IPS-15b (cell line): ENCODE data around the gene WFIKKN1.

Experiments
- H3K27me3 ChIP-seq: one replicate; pipeline ENCODE4 v1.6.1; 2013; ENCODE audit warnings: low read length; ENCODE audit not compliant: control insufficient read depth, insufficient read depth
- H3K36me3 ChIP-seq: one replicate; pipeline ENCODE4 v1.6.1; 2013; ENCODE audit warnings: low read length; ENCODE audit not compliant: control insufficient read depth, insufficient read depth
- H3K4me1 ChIP-seq: one replicate; pipeline ENCODE4 v1.6.1; 2013; ENCODE audit warnings: mild to moderate bottlenecking, low read length; ENCODE audit not compliant: control insufficient read depth, insufficient read depth
- H3K4me3 ChIP-seq: one replicate; pipeline ENCODE4 v1.5.1; 2013; ENCODE audit warnings: low read depth, low read length
- H3K9ac ChIP-seq: one replicate; pipeline ENCODE4 v1.6.1; 2013; ENCODE audit warnings: low read depth, mild to moderate bottlenecking, low read length
- H3K9me3 ChIP-seq: one replicate; pipeline ENCODE4 v1.6.1; 2013; ENCODE audit warnings: mild to moderate bottlenecking, low read length; ENCODE audit not compliant: control insufficient read depth, insufficient read depth

WFIKKN1 gene

GRCh38 chr16:659618-660017, 28.8 kb downstream of the WFIKKN1 start:
- Histone ChIP-seq H3K36me3 (peaks cover 41% of the 10 kb centered on the region), H3K4me3 (no peak overlapping the region), H3K27me3 (no peaks in the 10 kb centered on the region), H3K9ac (no peak overlapping the region), H3K9me3 (no peaks in the 10 kb centered on the region), H3K4me1 (no peaks in the 10 kb centered on the region)

DNA sequence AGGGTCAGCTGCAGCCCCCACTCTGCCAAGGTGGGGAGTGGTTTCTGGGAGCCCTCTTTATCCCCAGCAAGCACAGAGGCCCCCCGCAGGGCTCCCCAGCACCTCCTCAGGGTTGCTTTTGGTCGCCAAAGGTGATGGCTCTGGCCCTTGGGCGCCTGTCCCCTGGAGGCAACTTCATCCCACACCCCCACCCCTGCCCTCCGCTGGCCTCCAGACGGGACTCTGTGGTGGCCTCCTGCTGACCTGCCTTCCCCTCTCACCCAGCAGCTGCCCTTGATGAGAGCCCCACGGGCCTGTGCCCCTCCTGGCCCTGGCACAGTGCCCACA, 29.3 kb downstream of the WFIKKN1 start:
- H3K9me3 ChIP-seq: no peaks in the 10 kb centered on the region
- no peak overlapping the region for H3K4me3 ChIP-seq
- no peak overlapping the region for H3K9ac ChIP-seq
- no peaks in the 10 kb centered on the region for H3K27me3 ChIP-seq
- H3K4me1 ChIP-seq: no peaks in the 10 kb centered on the region
- H3K36me3 ChIP-seq: peaks cover 41% of the 10 kb centered on the region

- Histone ChIP-seq H3K9ac (peak overlapping the region; percentile 54), H3K9me3 (no peaks in the 10 kb centered on the region), H3K4me1 (no peaks in the 10 kb centered on the region), H3K36me3 (peaks cover 38% of the 10 kb centered on the region), H3K4me3 (no peak overlapping the region), H3K27me3 (no peaks in the 10 kb centered on the region)
Observed at GRCh38 chr16:660459-661183, 29.8 kb downstream of the WFIKKN1 start.

DNA sequence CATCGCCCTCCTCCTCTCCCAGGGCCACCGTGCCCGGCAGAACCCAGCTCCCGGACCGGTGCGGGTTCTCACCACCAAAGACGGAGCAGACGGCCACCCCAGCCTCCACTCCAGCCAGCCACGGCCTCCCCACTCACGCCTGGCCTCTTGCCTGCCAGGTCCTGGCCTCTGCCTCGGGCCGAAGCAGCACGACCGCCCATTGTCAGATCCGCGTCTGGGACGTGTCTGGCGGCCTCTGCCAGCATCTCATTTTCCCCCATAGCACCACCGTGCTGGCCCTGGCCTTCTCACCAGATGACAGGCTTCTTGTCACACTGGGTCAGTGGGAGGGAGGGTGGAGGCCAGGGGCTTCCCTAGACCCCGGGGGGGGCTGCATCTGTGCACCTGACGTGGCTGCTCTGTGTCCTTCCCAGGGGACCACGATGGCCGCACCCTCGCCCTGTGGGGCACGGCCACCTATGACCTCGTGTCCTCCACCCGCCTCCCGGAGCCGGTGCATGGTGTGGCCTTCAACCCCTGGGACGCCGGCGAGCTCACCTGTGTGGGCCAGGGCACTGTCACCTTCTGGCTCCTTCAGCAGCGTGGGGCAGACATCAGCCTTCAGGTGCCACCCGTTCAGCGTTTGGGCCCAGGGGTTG, 30.5 kb downstream of the WFIKKN1 start:
- Histone ChIP-seq H3K4me1 (no peaks in the 10 kb centered on the region), H3K9me3 (no peaks in the 10 kb centered on the region), H3K27me3 (no peaks in the 10 kb centered on the region), H3K9ac (peak overlapping the region; percentile 54), H3K36me3 (peaks cover 31% of the 10 kb centered on the region), H3K4me3 (no peak overlapping the region)

DNA sequence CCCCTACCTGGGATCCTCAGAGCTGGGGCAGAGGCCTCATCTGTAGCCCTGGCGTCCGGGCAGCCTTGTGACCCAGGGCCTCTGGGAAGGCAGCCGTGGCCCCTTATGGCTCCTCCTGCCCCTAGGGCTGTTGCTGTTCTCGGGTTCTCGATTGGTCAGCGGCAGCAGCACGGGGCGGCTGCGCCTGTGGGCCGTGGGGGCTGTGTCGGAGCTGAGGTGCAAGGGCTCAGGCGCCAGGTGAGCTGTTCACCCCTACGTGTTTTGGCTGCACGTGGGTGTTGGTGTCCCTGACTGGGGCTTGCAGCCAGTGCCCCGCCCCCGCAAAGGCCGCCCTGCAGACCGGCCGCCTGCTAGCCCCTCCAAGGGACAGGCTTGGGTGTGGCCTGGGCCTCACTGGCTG, 31.3 kb downstream of the WFIKKN1 start:
- no peak overlapping the region for H3K4me3 ChIP-seq
- H3K4me1 ChIP-seq: no peaks in the 10 kb centered on the region
- no peaks in the 10 kb centered on the region for H3K27me3 ChIP-seq
- peaks cover 29% of the 10 kb centered on the region for H3K36me3 ChIP-seq
- no peak overlapping the region for H3K9ac ChIP-seq
- no peaks in the 10 kb centered on the region for H3K9me3 ChIP-seq

GRCh38 chr16:662597-662996, 31.8 kb downstream of the WFIKKN1 start:
- H3K4me1 ChIP-seq: no peaks in the 10 kb centered on the region
- H3K27me3 ChIP-seq: no peaks in the 10 kb centered on the region
- H3K36me3 ChIP-seq: peaks cover 28% of the 10 kb centered on the region
- H3K9ac ChIP-seq: no peak overlapping the region
- no peak overlapping the region for H3K4me3 ChIP-seq
- no peaks in the 10 kb centered on the region for H3K9me3 ChIP-seq

- Histone ChIP-seq H3K36me3 (peaks cover 42% of the 10 kb centered on the region), H3K27me3 (no peaks in the 10 kb centered on the region)
Observed at GRCh38 chr16:666572-666971, 35.8 kb downstream of the WFIKKN1 start.

DNA sequence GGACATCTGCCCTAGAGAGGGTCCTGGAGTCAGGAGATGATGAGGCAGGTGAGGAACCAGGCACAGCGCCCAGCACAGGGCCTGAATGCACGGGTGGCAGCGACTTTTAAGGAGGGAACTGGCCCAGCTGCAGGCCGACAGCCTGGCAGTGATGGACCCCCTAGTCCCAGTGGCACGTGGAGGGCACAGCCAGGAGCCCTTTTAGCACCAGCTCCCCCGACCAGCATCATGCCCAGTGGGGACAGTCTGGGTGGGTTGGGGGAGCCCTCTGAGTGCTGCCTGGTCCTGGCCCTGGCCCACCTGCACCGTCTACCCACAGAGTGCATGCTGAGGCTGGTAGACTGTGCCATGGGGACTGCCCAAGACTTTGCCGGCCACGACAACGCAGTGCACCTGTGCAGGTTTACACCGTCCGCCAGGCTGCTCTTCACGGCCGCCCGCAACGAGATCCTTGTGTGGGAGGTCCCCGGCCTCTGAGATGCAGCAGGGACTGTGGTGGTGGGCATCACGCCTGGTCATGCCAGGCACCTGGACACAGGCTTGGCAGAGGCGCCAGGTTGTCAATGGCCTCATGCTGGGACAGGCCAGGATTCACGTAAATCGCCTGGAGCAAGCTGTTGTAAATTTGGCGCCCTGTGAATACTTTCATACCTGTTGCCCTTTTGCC, 36.5 kb downstream of the WFIKKN1 start:
- H3K36me3 ChIP-seq: peaks cover 43% of the 10 kb centered on the region
- H3K9ac ChIP-seq: peak overlapping the region; percentile 16
- H3K27me3 ChIP-seq: no peaks in the 10 kb centered on the region
- no peaks in the 10 kb centered on the region for H3K4me1 ChIP-seq
- no peak overlapping the region for H3K4me3 ChIP-seq
- H3K9me3 ChIP-seq: no peaks in the 10 kb centered on the region

More at GRCh38 chr16:666572-666971, 35.8 kb downstream of the WFIKKN1 start:
- H3K9ac ChIP-seq: no peak overlapping the region
- no peaks in the 10 kb centered on the region for H3K4me1 ChIP-seq
- H3K4me3 ChIP-seq: no peak overlapping the region
- no peaks in the 10 kb centered on the region for H3K9me3 ChIP-seq

- peak within 1 kb of the TSS; percentile 77 for H3K4me3 ChIP-seq
- H3K9me3 ChIP-seq: no peaks in the 10 kb centered on the region
- no peaks in the 10 kb centered on the region for H3K27me3 ChIP-seq
- H3K36me3 ChIP-seq: peaks cover 44% of the 10 kb centered on the region
- no peaks in the 10 kb centered on the region for H3K4me1 ChIP-seq
- H3K9ac ChIP-seq: peak within 1 kb of the TSS; percentile 79
Observed at GRCh38 chr16:667780-668518, 37.2 kb downstream of the WFIKKN1 start, which contains the start of gene RHOT2. Gene RHOT2 (plus strand): TSS chr16:668132. CDS start chr16:668200, 68 bp downstream.

DNA sequence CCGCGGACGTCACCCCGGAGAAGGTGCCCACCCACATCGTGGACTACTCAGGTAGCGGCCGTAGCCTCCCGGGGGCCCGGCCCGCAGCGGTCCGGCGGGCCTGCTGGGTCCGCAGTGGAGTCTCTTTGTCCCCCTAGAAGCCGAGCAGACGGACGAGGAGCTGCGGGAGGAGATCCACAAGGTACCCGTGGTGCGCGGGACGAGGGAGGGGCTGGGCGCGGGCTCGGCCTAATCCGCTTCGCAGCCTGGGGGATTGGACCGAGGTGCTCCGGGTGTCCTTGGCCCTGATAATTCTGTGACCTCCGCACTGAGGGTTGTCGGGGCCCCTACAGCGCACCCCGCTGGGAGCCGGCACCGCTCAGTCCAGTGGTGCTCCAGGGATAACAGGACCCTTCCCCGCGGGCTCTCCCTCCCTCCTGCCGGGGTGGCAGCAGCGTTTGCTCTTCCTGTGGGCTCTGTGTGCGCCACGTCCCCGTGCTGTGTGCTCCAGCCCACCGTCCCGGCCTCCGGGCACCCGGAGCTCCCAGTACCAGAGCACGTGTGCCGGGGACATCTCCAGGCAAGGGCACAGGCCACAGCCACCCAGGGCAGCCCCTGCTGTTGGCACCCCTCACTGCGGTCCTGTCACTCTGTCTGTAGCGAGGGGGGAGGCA, 37.9 kb downstream of the WFIKKN1 start:
- Histone ChIP-seq H3K36me3 (peaks cover 51% of the 10 kb centered on the region), H3K4me1 (no peaks in the 10 kb centered on the region), H3K27me3 (no peaks in the 10 kb centered on the region), H3K9ac (peak overlapping the region; percentile 79), H3K9me3 (no peaks in the 10 kb centered on the region), H3K4me3 (peak overlapping the region; percentile 77)

DNA sequence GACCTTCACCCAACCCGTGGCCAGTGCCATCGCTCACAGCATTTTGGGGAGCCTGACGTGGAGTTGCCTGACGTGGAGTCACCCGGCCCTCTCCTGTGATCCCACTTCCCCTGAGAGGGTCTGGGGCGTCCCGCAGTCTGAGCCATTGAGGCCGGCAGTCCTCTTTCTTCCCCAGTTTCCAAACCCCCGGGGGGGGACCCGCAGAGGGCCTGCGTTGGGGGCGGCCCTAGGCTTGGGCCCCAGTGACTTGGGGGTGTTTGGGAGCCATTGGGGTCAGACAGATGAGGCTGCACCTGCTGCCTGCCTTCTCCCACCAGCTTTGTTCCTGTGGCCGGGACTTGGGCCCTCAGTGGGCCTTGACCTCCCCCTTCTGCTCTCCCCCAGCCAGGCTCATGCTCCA, 38.9 kb downstream of the WFIKKN1 start:
- H3K36me3 ChIP-seq: peaks cover 59% of the 10 kb centered on the region

More for the DNA sequence above, 38.9 kb downstream of the WFIKKN1 start:
- Histone ChIP-seq H3K9me3 (no peaks in the 10 kb centered on the region), H3K4me1 (no peaks in the 10 kb centered on the region), H3K9ac (peak overlapping the region; percentile 79), H3K4me3 (no peak overlapping the region), H3K27me3 (no peaks in the 10 kb centered on the region)
